Measurements from ENCODE around the gene SCN3B.

GRCh38 chr11:123682696-123683410, 28.4 kb upstream of the SCN3B start:
- TF ChIP-seq CTCF (conservative IDR thresholded peaks at IDR 0.05; ENCODE audit: low read length), result no peak
- TF ChIP-seq EZH2phosphoT487 (IDR thresholded peaks at IDR 0.05; ENCODE audit: borderline replicate concordance, low read depth, low read length), result no peak

Measured in OCI-LY7 (cell line).